Prostate gland (tissue), 2 donors: Measurements from ENCODE around the gene P2RY12. TPM values are rescaled to one million over a fixed set of nuclear protein-coding genes. Genes with fewer than 3 reads are reported as not detected.

Source experiments
- DNase-seq: peaks from one replicate; pipeline ENCODE4 v3.0.0-alpha.2; 2019; ENCODE audit warnings: low spot score
- H3K27ac ChIP-seq, 2 donors: fragments of 200-600 bp; sonication (generic); 2 replicates each; pipeline ENCODE4 v1.5.1; 2017 to 2019
- H3K27me3 ChIP-seq: fragments of 200-600 bp; sonication (generic); replicated peaks from 2 replicates; pipeline ENCODE4 v1.5.1; 2019; ENCODE audit not compliant: insufficient read depth
- H3K36me3 ChIP-seq, 2 donors: fragments of 200-600 bp; sonication (generic); 1 replicate in 1 of 2; 2 replicates in 1 of 2; pipeline versions ENCODE4 v1.5.1 to v1.8.1; 2017 to 2019
- H3K4me1 ChIP-seq: fragments of 200-600 bp; sonication (generic); replicated peaks from 2 replicates; pipeline ENCODE4 v1.5.1; 2019
- H3K4me3 ChIP-seq, 2 donors: fragments of 200-600 bp; sonication (generic); 2 replicates each; pipeline ENCODE4 v1.5.1; 2017 to 2019
- H3K9me3 ChIP-seq: fragments of 200-600 bp; sonication (generic); 2 replicates; pipeline ENCODE4 v1.5.1; 2017
- POLR2A ChIP-seq: fragments of 450-650 bp; IDR thresholded peaks from one replicate; pipeline ENCODE4 v1.6.1; 2016; ENCODE audit warnings: antibody characterized with exemption, mild to moderate bottlenecking
- POLR2AphosphoS5 ChIP-seq: sonication (generic); formaldehyde crosslinking; IDR thresholded peaks from one replicate; pipeline ENCODE4 v1.6.1; 2017; ENCODE audit warnings: antibody characterized with exemption
- WGBS: methylation state at CpG from one replicate; pipeline ENCODE4 v1.1.5; 2018; 5-methylcytosine and 5-hydroxymethylcytosine counted together
- intact Hi-C: fragments of 100-400 bp; cut with DNase I; formaldehyde crosslinking; loops from one replicate; pipeline ENCODE4 v1.14.2; 2022
- total RNA-seq, 2 donors: library from RNA; depleted of rRNA; stranded (reverse); fragments of >200 nt; gene quantifications; one replicate each; pipeline ENCODE4 v1.1.0, GENCODE V29; 2016
- TF ChIP-seq, protein P1 (sequence below), 4 experiments: fragments of 200-600 bp in 2 of 4; fragments of 450-650 bp in 2 of 4; sonication (generic) in 2 of 4; IDR thresholded peaks; 1 replicate in 3 of 4; 2 replicates in 1 of 4; pipeline ENCODE4 v1.5.1; 2016 to 2019; ENCODE audit warnings: antibody characterized with exemption in 4 of 4, mild to moderate bottlenecking in 2 of 4, moderate library complexity in 2 of 4

Gene P2RY12
- total RNA-seq, 2 donors from 2014 or later = 0.97 to 5.0 TPM

DNA sequence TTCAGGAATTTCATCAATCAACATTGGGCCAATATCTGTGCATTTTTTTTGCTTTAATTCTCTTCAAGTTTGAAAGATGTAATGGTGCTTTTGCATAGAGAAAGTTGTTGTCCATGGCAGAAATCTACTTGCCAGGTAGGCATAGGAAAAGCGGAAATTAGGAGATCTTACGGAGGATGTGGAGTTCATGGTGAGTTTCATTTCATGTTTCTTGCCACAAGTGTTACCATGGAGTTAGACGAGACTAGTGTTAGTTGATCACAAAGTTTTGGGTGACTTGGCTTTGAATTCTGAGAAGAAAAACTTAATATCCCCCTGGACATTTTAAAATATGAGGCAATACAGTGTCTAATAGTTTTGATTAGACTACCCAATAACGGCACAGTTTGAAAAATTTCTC is 54.2 kb downstream of the P2RY12 start:
- Histone ChIP-seq H3K27me3 (no peaks in the 10 kb centered on the region), H3K4me1 (no peaks in the 10 kb centered on the region), H3K4me3 (no peak overlapping the region), H3K9me3 (no peaks in the 10 kb centered on the region), H3K27ac (no peak overlapping the region), H3K36me3 (no peaks in the 10 kb centered on the region)
- TF ChIP-seq, protein P1, sequence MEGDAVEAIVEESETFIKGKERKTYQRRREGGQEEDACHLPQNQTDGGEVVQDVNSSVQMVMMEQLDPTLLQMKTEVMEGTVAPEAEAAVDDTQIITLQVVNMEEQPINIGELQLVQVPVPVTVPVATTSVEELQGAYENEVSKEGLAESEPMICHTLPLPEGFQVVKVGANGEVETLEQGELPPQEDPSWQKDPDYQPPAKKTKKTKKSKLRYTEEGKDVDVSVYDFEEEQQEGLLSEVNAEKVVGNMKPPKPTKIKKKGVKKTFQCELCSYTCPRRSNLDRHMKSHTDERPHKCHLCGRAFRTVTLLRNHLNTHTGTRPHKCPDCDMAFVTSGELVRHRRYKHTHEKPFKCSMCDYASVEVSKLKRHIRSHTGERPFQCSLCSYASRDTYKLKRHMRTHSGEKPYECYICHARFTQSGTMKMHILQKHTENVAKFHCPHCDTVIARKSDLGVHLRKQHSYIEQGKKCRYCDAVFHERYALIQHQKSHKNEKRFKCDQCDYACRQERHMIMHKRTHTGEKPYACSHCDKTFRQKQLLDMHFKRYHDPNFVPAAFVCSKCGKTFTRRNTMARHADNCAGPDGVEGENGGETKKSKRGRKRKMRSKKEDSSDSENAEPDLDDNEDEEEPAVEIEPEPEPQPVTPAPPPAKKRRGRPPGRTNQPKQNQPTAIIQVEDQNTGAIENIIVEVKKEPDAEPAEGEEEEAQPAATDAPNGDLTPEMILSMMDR (IDR thresholded peaks at IDR 0.05) = no peak
- TF ChIP-seq POLR2AphosphoS5 (no peak), POLR2A (no peak)
- no peak for DNase-seq
- WGBS = 78% methylated on average over 4 of the region's 4 CpGs
- intact Hi-C loops = no loop called here

GRCh38 chr3:151329363-151329762 is 55.2 kb downstream of the P2RY12 start, which contains the start of gene P2RY13:
Gene P2RY13 (minus strand): TSS chr3:151329549. CDS start chr3:151329528, 21 bp downstream.
- intact Hi-C loops = no loop called here
- H3K4me3 ChIP-seq = no peak within 1 kb of the TSS

GRCh38 chr3:151328298-151328995 is 56.1 kb downstream of the P2RY12 start:
- TF ChIP-seq POLR2AphosphoS5 (peak; percentile 8), POLR2A (no peak)
- TF ChIP-seq, protein P1 (IDR thresholded peaks at IDR 0.05) = peak in 1 of 4 experiments; percentile 28
- no peak overlapping the region for H3K27ac ChIP-seq
- 29% methylated on average over 10 of the region's 10 CpGs for WGBS

More at GRCh38 chr3:151329363-151329762, 55.2 kb downstream of the P2RY12 start, which contains the start of gene P2RY13:
- Histone ChIP-seq H3K27me3 (no peaks in the 10 kb centered on the region), H3K27ac (no peak within 1 kb of the TSS), H3K4me1 (no peaks in the 10 kb centered on the region), H3K36me3 (no peaks in the 10 kb centered on the region), H3K9me3 (no peaks in the 10 kb centered on the region)
- DNase-seq = no peak
- 92% methylated on average over 1 of the region's 1 CpG for WGBS
- TF ChIP-seq POLR2A (no peak), POLR2AphosphoS5 (no peak)
- TF ChIP-seq, protein P1 (IDR thresholded peaks at IDR 0.05) = no peak

DNA sequence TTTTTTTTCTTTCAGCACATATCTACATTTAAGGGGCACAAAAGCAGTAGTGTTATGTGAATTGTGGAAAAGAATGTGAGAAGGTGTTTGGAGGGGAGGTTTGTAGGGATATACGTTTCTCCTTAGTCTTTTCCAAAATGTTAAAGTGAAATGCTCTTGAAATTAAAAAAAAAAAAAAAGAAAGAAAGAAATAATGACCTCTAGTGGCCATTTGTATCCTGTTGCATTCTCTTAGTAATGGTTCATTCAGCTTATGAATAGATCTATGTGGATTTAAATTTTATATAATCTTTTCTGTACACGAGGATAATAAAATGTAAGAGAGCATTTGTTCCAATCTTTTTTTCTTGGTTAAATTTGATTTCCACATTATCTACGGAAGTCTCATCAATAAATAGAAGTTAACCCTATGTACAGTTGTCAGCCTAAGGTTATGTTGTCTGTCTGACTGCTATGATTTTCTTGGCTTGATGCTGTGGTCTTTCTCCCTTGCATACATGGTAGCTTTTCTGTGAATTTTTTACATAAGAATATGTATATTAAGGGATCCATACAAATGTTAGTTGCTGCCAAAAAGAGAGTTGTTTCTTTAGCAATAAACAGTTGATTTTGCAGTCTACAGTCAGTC is 56.9 kb downstream of the P2RY12 start:
- no peak for DNase-seq
- H3K36me3 ChIP-seq = no peaks in the 10 kb centered on the region
- H3K27me3 ChIP-seq = no peaks in the 10 kb centered on the region
- intact Hi-C loops = no loop called here
- H3K4me3 ChIP-seq = no peak overlapping the region
- H3K9me3 ChIP-seq = no peaks in the 10 kb centered on the region
- 8% methylated on average over 3 of the region's 3 CpGs for WGBS
- H3K4me1 ChIP-seq = no peaks in the 10 kb centered on the region
- H3K27ac ChIP-seq = no peak overlapping the region
- TF ChIP-seq, protein P1 (IDR thresholded peaks at IDR 0.05) = peak in 3 of 4 experiments; percentile 29 to 41 (median 37)
- TF ChIP-seq POLR2A = no peak

More at GRCh38 chr3:151328298-151328995, 56.1 kb downstream of the P2RY12 start:
- Histone ChIP-seq H3K4me1 (no peaks in the 10 kb centered on the region), H3K4me3 (no peak overlapping the region), H3K36me3 (no peaks in the 10 kb centered on the region), H3K27me3 (no peaks in the 10 kb centered on the region), H3K9me3 (no peaks in the 10 kb centered on the region)
- DNase-seq = no peak
- intact Hi-C loops = no loop called here
